GM12892 (cell line): ENCODE data around the gene OR2F1.

Source experiments
- POLR2A ChIP-seq: IDR thresholded peaks from 2 replicates; pipeline ENCODE4 v1.6.1; 2011; ENCODE audit warnings: low read depth, low read length, control low read depth
- POLR2AphosphoS5 ChIP-seq: IDR thresholded peaks from 2 replicates; pipeline ENCODE4 v1.6.1; 2011; ENCODE audit warnings: low read depth, low read length, control low read depth

DNA sequence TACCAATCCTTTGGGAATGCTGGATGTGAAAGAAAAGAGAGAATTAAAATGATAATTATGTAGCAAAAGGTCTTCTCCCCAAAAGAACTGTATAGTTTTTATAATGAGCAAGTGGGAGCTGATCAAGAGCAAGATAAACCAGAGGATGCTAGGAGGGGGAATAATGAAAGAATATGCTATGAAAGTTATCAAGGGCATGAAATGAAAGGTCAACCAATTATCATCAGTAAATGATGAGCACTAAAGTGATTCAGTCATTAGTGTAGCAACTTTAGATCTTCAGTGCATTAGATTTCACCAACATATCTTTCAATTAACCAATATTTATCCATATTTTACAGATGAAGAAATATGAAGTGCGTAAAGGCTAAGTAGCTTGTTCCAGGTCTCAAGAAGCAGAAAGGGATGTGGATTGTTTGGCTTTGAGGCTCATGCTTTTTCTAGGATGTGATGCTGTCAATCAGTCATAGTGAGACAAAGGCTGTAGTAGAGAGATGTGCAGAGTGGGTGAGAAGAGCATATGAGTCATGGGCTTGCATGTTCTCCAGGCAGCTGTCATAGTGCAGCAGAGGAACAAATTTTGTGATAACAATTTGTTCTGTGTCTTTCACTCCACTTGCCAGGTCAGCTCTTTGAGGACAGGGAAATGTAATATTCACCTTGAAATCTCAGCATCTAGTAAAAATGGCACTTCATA is 25.3 kb upstream of the OR2F1 start:
- TF ChIP-seq POLR2AphosphoS5 (no peak), POLR2A (no peak)
